GM06990 (cell line): ENCODE measurements around the gene MRPL44.
A peak's percentile ranks its signal among the peaks of the same experiment; 100 is the strongest.

Experiments used
- DNase-seq: peaks from one replicate; pipeline ENCODE4 v3.0.0-alpha.2; 2011; ENCODE audit not compliant: insufficient read length; ENCODE audit errors: extremely low read depth
- H3K27me3 ChIP-seq: replicated peaks from 2 replicates; pipeline ENCODE4 v1.6.0; 2011; ENCODE audit warnings: low read length; ENCODE audit not compliant: control insufficient read depth, insufficient read depth
- H3K36me3 ChIP-seq: 2 replicates; pipeline ENCODE4 v1.5.1; 2011; ENCODE audit warnings: low read length; ENCODE audit not compliant: control insufficient read depth, insufficient read depth
- H3K4me3 ChIP-seq: replicated peaks from 2 replicates; pipeline ENCODE4 v1.5.1; 2011; ENCODE audit warnings: low read depth, mild to moderate bottlenecking, control low read depth, low read length
- TF ChIP-seq, protein P1 (sequence below): IDR thresholded peaks from 2 replicates; pipeline ENCODE4 v1.5.1; 2011; ENCODE audit warnings: low read length, control low read depth, mild to moderate bottlenecking, inconsistent platforms; ENCODE audit not compliant: insufficient read depth, poor library complexity, severe bottlenecking

MRPL44 gene

DNA sequence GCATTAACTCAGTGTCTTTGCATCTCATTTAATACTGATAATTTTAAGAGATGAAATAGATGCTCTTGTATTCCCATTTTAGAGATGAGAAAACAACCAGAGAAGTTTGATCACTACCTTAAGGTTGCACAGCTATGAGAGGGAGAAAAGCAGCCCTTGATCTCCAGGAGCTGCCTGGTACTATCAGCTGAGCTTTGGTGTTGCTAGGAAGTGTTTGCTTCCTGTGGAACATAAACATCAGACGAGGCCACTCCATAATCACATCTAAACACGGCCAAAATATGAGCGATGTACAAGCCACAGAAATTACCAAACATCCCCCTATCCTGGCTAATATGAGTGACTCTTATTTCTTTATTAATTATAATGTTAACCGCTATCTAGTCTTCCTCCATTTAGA is 11.5 kb upstream of the MRPL44 start:
- H3K27me3 ChIP-seq: no peaks in the 10 kb centered on the region
- DNase-seq: no peak
- peak overlapping the region; percentile 98; the same call in 1 of the 2 replicates for H3K4me3 ChIP-seq
- H3K36me3 ChIP-seq: no peaks in the 10 kb centered on the region
- TF ChIP-seq, protein P1, sequence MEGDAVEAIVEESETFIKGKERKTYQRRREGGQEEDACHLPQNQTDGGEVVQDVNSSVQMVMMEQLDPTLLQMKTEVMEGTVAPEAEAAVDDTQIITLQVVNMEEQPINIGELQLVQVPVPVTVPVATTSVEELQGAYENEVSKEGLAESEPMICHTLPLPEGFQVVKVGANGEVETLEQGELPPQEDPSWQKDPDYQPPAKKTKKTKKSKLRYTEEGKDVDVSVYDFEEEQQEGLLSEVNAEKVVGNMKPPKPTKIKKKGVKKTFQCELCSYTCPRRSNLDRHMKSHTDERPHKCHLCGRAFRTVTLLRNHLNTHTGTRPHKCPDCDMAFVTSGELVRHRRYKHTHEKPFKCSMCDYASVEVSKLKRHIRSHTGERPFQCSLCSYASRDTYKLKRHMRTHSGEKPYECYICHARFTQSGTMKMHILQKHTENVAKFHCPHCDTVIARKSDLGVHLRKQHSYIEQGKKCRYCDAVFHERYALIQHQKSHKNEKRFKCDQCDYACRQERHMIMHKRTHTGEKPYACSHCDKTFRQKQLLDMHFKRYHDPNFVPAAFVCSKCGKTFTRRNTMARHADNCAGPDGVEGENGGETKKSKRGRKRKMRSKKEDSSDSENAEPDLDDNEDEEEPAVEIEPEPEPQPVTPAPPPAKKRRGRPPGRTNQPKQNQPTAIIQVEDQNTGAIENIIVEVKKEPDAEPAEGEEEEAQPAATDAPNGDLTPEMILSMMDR: no peak

DNA sequence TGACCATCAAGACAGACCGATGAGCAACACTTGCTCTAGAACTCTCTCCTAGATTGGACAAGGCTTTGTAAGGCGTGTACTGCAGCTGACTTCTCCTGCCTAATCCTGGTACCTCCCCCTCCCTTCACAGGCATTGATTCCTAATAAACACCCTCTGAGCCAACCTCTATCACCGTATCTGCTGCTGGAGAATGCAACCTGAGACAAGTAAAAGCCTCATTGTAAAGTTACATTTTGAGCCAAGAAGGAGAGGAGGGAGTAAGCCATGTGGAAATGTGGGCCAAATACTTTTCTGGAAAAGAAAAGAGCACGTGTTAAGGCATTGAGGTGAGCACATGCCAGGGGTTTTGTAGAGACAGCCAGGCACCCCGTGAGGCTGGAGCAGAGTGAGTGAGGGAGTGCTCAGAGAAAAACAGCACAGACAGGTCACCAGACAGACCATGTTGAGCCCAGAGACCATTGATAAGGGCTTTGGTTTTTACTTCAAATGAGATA is 9.5 kb upstream of the MRPL44 start:
- Histone ChIP-seq H3K4me3 (no peak overlapping the region), H3K36me3 (no peaks in the 10 kb centered on the region), H3K27me3 (no peaks in the 10 kb centered on the region)
- DNase-seq: no peak
- TF ChIP-seq, protein P1: no peak

DNA sequence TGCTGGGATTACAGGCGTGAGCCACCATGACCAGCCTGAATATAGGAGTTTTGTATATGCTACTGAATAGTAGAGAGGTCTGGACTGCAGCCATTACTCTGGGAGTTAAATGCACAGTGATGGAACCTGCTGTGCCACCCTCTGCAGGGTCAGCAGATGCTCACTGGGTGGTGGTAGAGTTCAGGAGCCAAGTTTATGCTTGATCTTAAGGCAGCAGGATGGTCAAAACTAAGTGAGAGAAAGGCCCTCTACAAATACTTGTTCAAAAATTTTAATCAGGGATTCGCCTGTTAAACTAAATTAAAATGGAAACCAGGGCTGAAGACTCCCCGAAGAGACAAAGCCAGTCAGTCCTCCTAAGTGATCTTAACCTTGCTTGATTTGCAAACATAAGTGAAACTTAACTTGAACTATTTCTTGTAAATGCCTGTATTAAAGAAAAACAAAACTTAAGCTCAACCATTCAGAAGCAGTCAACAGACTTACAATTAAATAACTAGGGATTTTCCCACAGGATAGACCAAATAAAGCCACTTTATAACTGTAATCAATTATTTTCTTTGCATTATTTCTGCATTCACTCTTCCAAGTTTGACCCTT is 7.9 kb upstream of the MRPL44 start:
- TF ChIP-seq, protein P1: peak; percentile 31
- Histone ChIP-seq H3K36me3 (no peaks in the 10 kb centered on the region), H3K27me3 (no peaks in the 10 kb centered on the region), H3K4me3 (no peak overlapping the region)
- DNase-seq: no peak

DNA sequence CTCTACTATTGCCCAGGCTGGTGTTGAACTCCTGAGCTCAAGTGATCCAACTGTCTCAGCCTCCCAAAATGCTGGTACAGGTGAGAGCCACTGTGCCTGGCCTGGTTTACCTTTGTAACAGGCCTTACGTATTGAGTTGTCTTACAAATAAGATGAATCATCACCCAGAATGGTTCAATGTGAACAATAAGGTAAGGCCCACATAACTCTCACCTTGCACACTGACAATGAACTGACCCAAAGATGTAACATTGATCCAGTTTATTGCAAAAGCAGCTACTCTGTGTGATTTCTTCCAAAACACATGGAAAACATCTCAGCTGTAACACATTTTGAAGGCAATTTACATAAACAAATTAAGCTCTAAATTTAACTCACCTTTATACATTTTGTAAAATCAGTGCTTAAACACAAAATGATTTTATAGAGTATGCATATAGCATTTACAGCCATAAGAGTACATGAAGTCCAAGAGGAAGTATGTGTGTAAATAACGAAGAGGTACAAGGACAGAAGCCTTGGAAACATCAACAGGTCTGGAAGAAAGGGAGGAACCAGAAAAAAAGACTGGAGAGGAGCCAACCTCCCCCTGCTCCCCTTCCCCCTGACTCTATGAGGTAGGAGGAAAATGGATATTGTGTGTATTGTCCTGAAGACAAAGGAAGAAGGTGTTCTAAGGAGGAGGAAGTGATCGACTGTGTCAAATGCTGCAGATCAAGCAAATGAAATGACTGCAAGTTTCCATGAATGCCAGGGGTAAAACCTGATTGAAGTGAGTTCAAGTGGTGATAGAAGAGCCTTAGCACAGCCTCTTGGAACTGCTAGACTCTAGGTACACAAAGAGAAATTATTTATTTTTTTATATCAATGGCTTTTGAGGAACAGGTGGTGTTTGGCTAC is 6.6 kb upstream of the MRPL44 start:
- H3K36me3 ChIP-seq: no peaks in the 10 kb centered on the region
- no peaks in the 10 kb centered on the region for H3K27me3 ChIP-seq
- TF ChIP-seq, protein P1: no peak
- no peak for DNase-seq
- peak overlapping the region; percentile 16 for H3K4me3 ChIP-seq

DNA sequence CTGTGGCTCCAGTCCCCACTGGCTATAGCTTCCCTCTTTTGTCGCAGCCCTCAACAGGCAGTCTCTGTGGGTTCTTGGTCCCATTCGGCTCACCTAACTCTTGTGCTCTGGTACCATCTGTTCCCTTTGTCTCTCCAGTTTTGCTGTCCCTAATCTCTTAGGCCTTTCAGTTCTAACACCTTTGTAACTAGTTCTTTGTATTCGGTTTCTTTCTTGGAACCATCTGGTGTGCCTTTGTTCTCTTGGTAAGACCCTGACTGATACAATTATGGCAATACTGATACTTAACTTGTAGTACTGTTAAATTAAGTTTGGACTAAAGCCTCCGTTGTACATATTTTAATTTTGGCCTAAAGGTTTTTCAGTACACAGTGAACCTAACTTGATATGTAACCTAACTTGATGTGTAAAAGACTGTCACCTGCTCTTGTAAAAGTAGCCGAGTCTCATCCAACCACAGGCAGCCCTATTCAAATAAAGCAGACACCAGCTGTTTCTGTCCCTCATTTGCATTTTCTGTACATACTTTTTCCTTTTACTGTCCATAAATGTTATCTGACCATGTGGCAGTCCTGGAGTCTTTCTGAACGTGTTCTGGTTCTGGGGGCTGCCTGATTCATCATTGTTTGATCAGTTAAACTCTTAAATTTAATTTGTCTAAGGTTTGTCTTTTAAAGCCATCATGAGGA is 4.8 kb upstream of the MRPL44 start:
- H3K27me3 ChIP-seq: no peaks in the 10 kb centered on the region
- H3K4me3 ChIP-seq: peak overlapping the region; percentile 55
- H3K36me3 ChIP-seq: no peaks in the 10 kb centered on the region
- TF ChIP-seq, protein P1: no peak
- DNase-seq: peak; percentile 43
